Eye (tissue), 1 donor: ENCODE results near the gene TIMD4.

Experiments used
- DNase-seq: peaks from one replicate; pipeline ENCODE4 v3.0.0-alpha.2; 2015

Gene TIMD4

GRCh38 chr5:156920861-156921431 is 42.1 kb downstream of the TIMD4 start:
- DNase-seq: no peak

- DNase-seq: peak; percentile 3
Observed at GRCh38 chr5:156920042-156920860, 42.8 kb downstream of the TIMD4 start.

DNA sequence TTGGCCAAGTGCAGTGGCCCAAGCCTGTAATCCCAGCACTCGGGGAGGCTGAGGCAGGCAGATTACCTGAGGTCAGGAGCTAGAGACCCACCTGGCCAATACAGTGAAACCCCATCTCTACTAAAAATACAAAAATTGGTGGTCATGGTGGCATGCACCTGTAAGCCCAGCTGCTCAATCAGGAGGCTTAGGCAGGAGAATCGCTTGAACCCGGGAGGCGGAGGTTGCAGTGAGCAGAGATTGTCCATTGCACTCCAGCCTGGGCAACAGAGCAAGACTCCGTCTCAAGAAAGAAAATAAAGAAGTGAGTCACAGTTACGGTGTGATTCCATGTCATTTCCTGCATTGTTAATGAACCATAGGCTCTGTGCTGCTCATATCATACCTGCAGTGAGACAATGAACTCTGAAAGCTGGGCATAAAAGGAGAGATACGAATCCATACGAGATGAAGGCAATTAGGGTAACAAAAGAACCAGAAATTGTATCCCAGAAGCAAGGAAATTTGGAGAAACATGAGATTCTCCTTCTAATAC is 44.6 kb downstream of the TIMD4 start:
- no peak for DNase-seq

DNA sequence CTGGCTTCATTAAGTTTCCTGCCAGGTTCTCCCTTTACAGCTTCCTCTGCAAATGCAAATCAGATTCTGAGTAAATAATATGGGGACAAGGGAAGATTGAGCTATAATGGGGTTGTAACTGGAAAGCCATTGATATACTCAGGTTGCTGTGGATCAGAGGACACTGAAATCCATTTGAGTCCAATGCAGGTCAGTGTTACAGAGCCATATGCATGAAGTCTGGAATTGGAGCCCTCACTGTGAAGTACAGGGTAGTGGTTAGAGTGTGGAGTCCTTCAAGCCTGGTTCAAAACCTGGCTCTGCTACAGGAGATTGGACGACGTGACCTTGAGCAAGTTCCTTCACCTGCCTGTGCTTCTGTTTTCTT is 48.7 kb downstream of the TIMD4 start:
- no peak for DNase-seq

DNA sequence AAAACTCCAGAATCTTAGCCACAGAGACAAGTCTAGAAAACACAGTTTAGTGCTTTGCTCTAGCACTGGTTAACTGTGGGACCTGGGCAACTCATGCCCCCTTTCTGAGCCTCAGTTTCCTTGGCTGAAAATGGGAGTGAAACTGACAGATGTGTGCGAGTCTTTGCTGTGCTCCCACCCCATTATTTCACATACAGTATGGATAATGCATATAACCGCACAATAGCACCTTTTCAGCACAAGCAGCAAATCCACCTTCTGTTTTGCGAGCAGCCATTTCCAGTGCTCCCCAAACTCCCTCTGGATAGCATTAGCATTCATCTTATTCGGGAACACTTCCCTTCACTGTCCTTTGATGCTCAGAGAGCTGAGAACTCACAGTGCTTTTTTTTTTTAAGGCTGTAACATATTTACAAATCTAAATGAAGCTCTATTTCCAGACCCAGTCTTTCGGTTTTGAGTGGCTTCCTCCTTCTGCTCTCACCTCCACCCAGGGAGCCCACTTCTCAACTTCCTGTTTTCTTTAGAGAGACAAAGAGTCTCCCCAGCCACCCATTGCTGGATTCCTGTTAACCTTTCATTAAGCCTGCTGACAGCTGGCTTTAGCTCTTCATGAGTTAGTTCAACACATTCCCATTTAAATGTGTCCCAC is 49.2 kb downstream of the TIMD4 start:
- no peak for DNase-seq

- no peak for DNase-seq
Observed at GRCh38 chr5:156913355-156913718, 49.7 kb downstream of the TIMD4 start.

DNA sequence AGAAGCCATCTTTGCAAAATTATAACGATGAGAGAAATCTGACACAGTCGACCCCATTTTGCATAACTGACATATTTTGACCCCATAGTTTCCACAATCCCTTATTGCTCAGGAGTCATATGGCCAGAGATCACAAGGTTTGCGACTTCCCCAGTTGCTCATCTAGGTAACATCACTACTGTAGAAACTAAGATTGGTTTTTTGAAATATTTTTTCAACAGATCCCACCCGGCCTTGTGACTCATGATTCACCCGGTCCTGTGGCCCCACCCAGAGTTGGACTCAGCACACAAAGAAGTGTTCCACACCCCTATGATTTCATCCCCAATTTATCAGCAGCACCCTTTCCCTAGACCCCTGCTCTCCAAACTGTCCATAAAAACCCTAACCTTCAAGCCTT is 50.2 kb downstream of the TIMD4 start:
- DNase-seq: no peak

- DNase-seq: no peak
Observed at GRCh38 chr5:156909180-156909579, 53.8 kb downstream of the TIMD4 start.

- DNase-seq: no peak
Observed at GRCh38 chr5:156907667-156908066, 55.4 kb downstream of the TIMD4 start.

DNA sequence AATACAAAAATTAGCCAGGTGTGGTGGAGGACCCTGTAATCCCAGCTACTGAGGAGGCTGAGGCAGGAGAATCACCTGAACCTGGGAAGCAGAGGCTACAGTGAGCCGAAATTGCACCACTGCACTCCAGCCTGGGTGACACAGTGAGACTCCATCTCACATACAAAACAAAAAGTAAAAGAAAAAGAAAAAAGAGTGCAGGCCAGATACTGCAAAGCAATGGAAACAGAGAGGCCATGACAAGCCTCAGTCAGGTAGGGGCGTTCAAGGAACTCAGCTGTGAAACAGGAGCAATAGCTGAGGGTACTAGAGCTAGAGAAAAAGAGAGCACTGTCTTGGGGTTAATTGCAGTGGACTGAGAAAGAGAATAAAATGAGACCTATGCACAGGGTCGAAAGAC is 56.2 kb downstream of the TIMD4 start:
- DNase-seq: no peak

GRCh38 chr5:156896546-156896945 is 66.5 kb downstream of the TIMD4 start:
- no peak for DNase-seq

GRCh38 chr5:156893517-156893916 is 69.5 kb downstream of the TIMD4 start:
- no peak for DNase-seq

- no peak for DNase-seq
Observed at GRCh38 chr5:156892864-156893263, 70.2 kb downstream of the TIMD4 start.

GRCh38 chr5:156892223-156892622 is 70.8 kb downstream of the TIMD4 start:
- no peak for DNase-seq

DNA sequence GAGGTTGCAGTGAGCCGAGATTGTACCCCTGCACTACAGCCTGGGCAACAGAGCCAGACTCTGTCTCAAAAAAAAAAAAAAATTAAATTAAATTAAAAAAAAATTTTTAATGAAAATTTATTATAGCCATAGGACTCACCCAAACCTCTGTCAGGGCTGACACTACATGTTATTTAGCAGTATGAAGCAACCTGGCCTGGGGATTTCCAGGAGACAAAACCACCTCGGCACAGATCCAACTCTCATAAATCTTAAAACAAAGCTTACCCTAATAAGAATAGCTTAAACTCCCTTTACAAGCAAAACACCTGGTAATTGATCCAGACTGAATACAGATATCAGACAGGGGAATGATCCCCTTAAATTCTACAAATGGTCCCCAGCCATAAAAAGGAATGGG is 74.5 kb downstream of the TIMD4 start:
- no peak for DNase-seq

- DNase-seq: no peak
Observed at GRCh38 chr5:156883316-156883875, 79.6 kb downstream of the TIMD4 start.

- DNase-seq: peak; percentile 19
Observed at GRCh38 chr5:156879665-156880285, 83.3 kb downstream of the TIMD4 start.

DNA sequence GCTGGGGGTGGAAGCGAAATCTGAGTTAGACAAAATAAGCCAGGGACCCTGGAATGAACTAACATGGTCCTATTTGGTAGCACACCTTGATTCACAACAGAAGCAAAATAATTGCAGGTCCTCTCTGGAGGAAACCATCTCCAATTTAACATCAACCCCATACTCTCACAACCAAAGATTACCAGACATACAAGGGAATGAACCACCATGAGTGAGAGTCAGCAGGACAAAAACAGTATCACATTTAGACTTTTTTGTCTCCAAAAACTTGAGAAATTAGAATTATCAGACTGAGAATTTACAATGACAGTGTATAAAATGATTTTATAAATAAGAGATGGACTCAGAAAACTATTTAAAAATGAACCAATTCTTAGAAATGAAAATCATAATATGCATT is 91.8 kb downstream of the TIMD4 start:
- no peak for DNase-seq

- DNase-seq: no peak
Observed at GRCh38 chr5:156870498-156870839, 92.6 kb downstream of the TIMD4 start.
